Adipocyte (in vitro differentiated cells): ENCODE measurements around the gene PCYOX1L.
A peak's percentile ranks its signal among the peaks of the same experiment; 100 is the strongest.

Experiments used
- DNase-seq: peaks from one replicate; pipeline ENCODE4 v3.0.0-alpha.2; 2015; ENCODE audit warnings: low read depth
- H3K27me3 ChIP-seq: replicated peaks from 2 replicates; pipeline ENCODE4 v1.7.0; 2013; ENCODE audit warnings: mild to moderate bottlenecking, low read length, moderate library complexity; ENCODE audit not compliant: control insufficient read depth, insufficient read depth
- H3K36me3 ChIP-seq: 2 replicates; pipeline ENCODE4 v1.7.0; 2013; ENCODE audit warnings: low read length, mild to moderate bottlenecking, moderate library complexity; ENCODE audit not compliant: control insufficient read depth, insufficient read depth, severe bottlenecking
- H3K4me1 ChIP-seq: 2 replicates; pipeline ENCODE4 v1.7.0; 2013; ENCODE audit warnings: mild to moderate bottlenecking, low read length, moderate library complexity; ENCODE audit not compliant: control insufficient read depth, insufficient read depth
- H3K4me3 ChIP-seq: 2 replicates; pipeline ENCODE4 v1.7.0; 2013; ENCODE audit warnings: mild to moderate bottlenecking, low read length, moderate library complexity
- H3K9ac ChIP-seq: 2 replicates; pipeline ENCODE4 v1.7.0; 2013; ENCODE audit warnings: mild to moderate bottlenecking, low read length, moderate library complexity
- H3K9me3 ChIP-seq: 2 replicates; pipeline ENCODE4 v1.7.0; 2013; ENCODE audit warnings: mild to moderate bottlenecking, low read length, moderate library complexity; ENCODE audit not compliant: control insufficient read depth

The PCYOX1L gene

GRCh38 chr5:149340920-149341319 is 16.9 kb upstream of the PCYOX1L start:
- no peak overlapping the region for H3K4me3 ChIP-seq
- H3K9me3 ChIP-seq, result no peaks in the 10 kb centered on the region
- peaks cover 54% of the 10 kb centered on the region for H3K36me3 ChIP-seq
- no peak for DNase-seq
- no peaks in the 10 kb centered on the region for H3K27me3 ChIP-seq
- peaks cover 7% of the 10 kb centered on the region for H3K4me1 ChIP-seq
- no peak overlapping the region for H3K9ac ChIP-seq

GRCh38 chr5:149341876-149342275 is 16.0 kb upstream of the PCYOX1L start:
- DNase-seq, result no peak
- no peak overlapping the region for H3K4me3 ChIP-seq
- peaks cover 46% of the 10 kb centered on the region for H3K36me3 ChIP-seq

GRCh38 chr5:149344151-149344550 is 13.7 kb upstream of the PCYOX1L start:
- H3K4me3 ChIP-seq, result peak overlapping the region; percentile 98

More at GRCh38 chr5:149341876-149342275, 16.0 kb upstream of the PCYOX1L start:
- H3K9ac ChIP-seq, result no peak overlapping the region
- H3K27me3 ChIP-seq, result no peaks in the 10 kb centered on the region
- H3K9me3 ChIP-seq, result no peaks in the 10 kb centered on the region
- peaks cover 11% of the 10 kb centered on the region for H3K4me1 ChIP-seq

GRCh38 chr5:149345147-149345891 is 12.5 kb upstream of the PCYOX1L start, which contains the start of gene GRPEL2:
Gene GRPEL2 (plus strand): TSS chr5:149345499. CDS start chr5:149345540, 41 bp downstream.
- Histone ChIP-seq H3K4me3 (peak within 1 kb of the TSS; percentile 98), H3K9ac (peak within 1 kb of the TSS; percentile 94), H3K9me3 (no peaks in the 10 kb centered on the region), H3K36me3 (peaks cover 54% of the 10 kb centered on the region), H3K27me3 (no peaks in the 10 kb centered on the region), H3K4me1 (peaks cover 19% of the 10 kb centered on the region)
- peak; percentile 99 for DNase-seq

More at GRCh38 chr5:149344151-149344550, 13.7 kb upstream of the PCYOX1L start:
- Histone ChIP-seq H3K27me3 (no peaks in the 10 kb centered on the region), H3K36me3 (peaks cover 52% of the 10 kb centered on the region), H3K9ac (peak overlapping the region; percentile 94), H3K4me1 (peaks cover 19% of the 10 kb centered on the region), H3K9me3 (no peaks in the 10 kb centered on the region)
- DNase-seq, result no peak

GRCh38 chr5:149345892-149346222 is 12.0 kb upstream of the PCYOX1L start:
- Histone ChIP-seq H3K36me3 (peaks cover 54% of the 10 kb centered on the region), H3K9ac (peak overlapping the region; percentile 94), H3K4me1 (peaks cover 19% of the 10 kb centered on the region), H3K4me3 (peak overlapping the region; percentile 98), H3K9me3 (no peaks in the 10 kb centered on the region), H3K27me3 (no peaks in the 10 kb centered on the region)
- DNase-seq, result peak; percentile 69

GRCh38 chr5:149348518-149348917 is 9.3 kb upstream of the PCYOX1L start:
- H3K36me3 ChIP-seq, result peaks cover 66% of the 10 kb centered on the region
- no peak for DNase-seq
- no peaks in the 10 kb centered on the region for H3K9me3 ChIP-seq

GRCh38 chr5:149349382-149349781 is 8.5 kb upstream of the PCYOX1L start:
- peaks cover 74% of the 10 kb centered on the region for H3K36me3 ChIP-seq
- no peak overlapping the region for H3K9ac ChIP-seq
- no peak for DNase-seq
- no peaks in the 10 kb centered on the region for H3K27me3 ChIP-seq
- no peaks in the 10 kb centered on the region for H3K9me3 ChIP-seq
- H3K4me3 ChIP-seq, result no peak overlapping the region
- peaks cover 17% of the 10 kb centered on the region for H3K4me1 ChIP-seq

More at GRCh38 chr5:149348518-149348917, 9.3 kb upstream of the PCYOX1L start:
- Histone ChIP-seq H3K9ac (no peak overlapping the region), H3K4me3 (no peak overlapping the region), H3K27me3 (no peaks in the 10 kb centered on the region), H3K4me1 (peaks cover 19% of the 10 kb centered on the region)

- no peaks in the 10 kb centered on the region for H3K9me3 ChIP-seq
- H3K36me3 ChIP-seq, result peaks cover 84% of the 10 kb centered on the region
- no peak overlapping the region for H3K9ac ChIP-seq
- peaks cover 5% of the 10 kb centered on the region for H3K4me1 ChIP-seq
- no peaks in the 10 kb centered on the region for H3K27me3 ChIP-seq
- no peak overlapping the region for H3K4me3 ChIP-seq
- DNase-seq, result no peak
Measured at GRCh38 chr5:149352169-149352568, 5.7 kb upstream of the PCYOX1L start.

- Histone ChIP-seq H3K4me3 (no peak overlapping the region), H3K36me3 (peaks cover 67% of the 10 kb centered on the region), H3K9ac (no peak overlapping the region), H3K27me3 (no peaks in the 10 kb centered on the region), H3K9me3 (no peaks in the 10 kb centered on the region), H3K4me1 (peaks cover 5% of the 10 kb centered on the region)
- DNase-seq, result no peak
Measured at GRCh38 chr5:149353911-149354310, 3.9 kb upstream of the PCYOX1L start.

- DNase-seq, result no peak
- H3K9me3 ChIP-seq, result no peaks in the 10 kb centered on the region
- H3K27me3 ChIP-seq, result no peaks in the 10 kb centered on the region
- H3K4me1 ChIP-seq, result peaks cover 5% of the 10 kb centered on the region
- peaks cover 49% of the 10 kb centered on the region for H3K36me3 ChIP-seq
- H3K9ac ChIP-seq, result no peak overlapping the region
- no peak overlapping the region for H3K4me3 ChIP-seq
Measured at GRCh38 chr5:149355688-149356087, 2.2 kb upstream of the PCYOX1L start.

- no peaks in the 10 kb centered on the region for H3K27me3 ChIP-seq
- H3K4me3 ChIP-seq, result no peak overlapping the region
- H3K9me3 ChIP-seq, result no peaks in the 10 kb centered on the region
- H3K9ac ChIP-seq, result no peak overlapping the region
- peaks cover 5% of the 10 kb centered on the region for H3K4me1 ChIP-seq
- DNase-seq, result no peak
- peaks cover 42% of the 10 kb centered on the region for H3K36me3 ChIP-seq
Measured at GRCh38 chr5:149356391-149356790, 1.5 kb upstream of the PCYOX1L start.

- H3K27me3 ChIP-seq, result no peaks in the 10 kb centered on the region
- H3K36me3 ChIP-seq, result peaks cover 23% of the 10 kb centered on the region
- peak; percentile 42 for DNase-seq
- H3K9ac ChIP-seq, result peak overlapping the region; percentile 83
- H3K4me1 ChIP-seq, result peaks cover 5% of the 10 kb centered on the region
- H3K9me3 ChIP-seq, result no peaks in the 10 kb centered on the region
- H3K4me3 ChIP-seq, result peak overlapping the region; percentile 86
Measured at GRCh38 chr5:149358294-149358651, 427 bp downstream of the PCYOX1L start.
